Hindlimb muscle (tissue), 1 donor: ENCODE measurements around the gene NEBL. TPM values are rescaled to one million over a fixed set of nuclear protein-coding genes. Genes with fewer than 3 reads are reported as not detected.

Experiments
- DNase-seq: peaks from one replicate; pipeline ENCODE4 v3.0.0-alpha.2; 2013
- polyA plus RNA-seq: library from polyadenylated mRNA; unstranded; fragments of 120-200 nt; gene quantifications from one replicate; pipeline ENCODE4 v1.2.1, GENCODE V29; 2013; ENCODE audit not compliant: insufficient read length

The NEBL gene
- polyA plus RNA-seq, 1 donor: 0.92 TPM

- DNase-seq: no peak
These were observed 118.9 kb downstream of the NEBL start for GRCh38 chr10:20778008-20778757.

- DNase-seq: no peak
These were observed 120.6 kb downstream of the NEBL start for GRCh38 chr10:20776384-20777118.

GRCh38 chr10:20771051-20771450 lies 126.1 kb downstream of the NEBL start:
- no peak for DNase-seq

GRCh38 chr10:20769481-20769880 lies 127.6 kb downstream of the NEBL start:
- DNase-seq: no peak

- DNase-seq: peak; percentile 47
These were observed 128.3 kb downstream of the NEBL start for GRCh38 chr10:20768843-20769242.

- DNase-seq: peak; percentile 40
These were observed 130.1 kb downstream of the NEBL start for GRCh38 chr10:20767028-20767427.

GRCh38 chr10:20765066-20765465 lies 132.0 kb downstream of the NEBL start:
- DNase-seq: no peak

GRCh38 chr10:20760460-20760859 lies 136.7 kb downstream of the NEBL start:
- DNase-seq: no peak

- DNase-seq: no peak
These were observed 148.6 kb downstream of the NEBL start for GRCh38 chr10:20748551-20748950.

GRCh38 chr10:20747782-20748181 lies 149.3 kb downstream of the NEBL start:
- no peak for DNase-seq

GRCh38 chr10:20746856-20747255 lies 150.3 kb downstream of the NEBL start:
- DNase-seq: no peak

GRCh38 chr10:20745556-20746375 lies 151.3 kb downstream of the NEBL start:
- no peak for DNase-seq

GRCh38 chr10:20744821-20745220 lies 152.3 kb downstream of the NEBL start:
- no peak for DNase-seq

- DNase-seq: no peak
These were observed 153.2 kb downstream of the NEBL start for GRCh38 chr10:20743942-20744341.

- no peak for DNase-seq
These were observed 154.2 kb downstream of the NEBL start for GRCh38 chr10:20742737-20743541.

- no peak for DNase-seq
These were observed 157.0 kb downstream of the NEBL start for GRCh38 chr10:20740120-20740519.

- no peak for DNase-seq
These were observed 160.0 kb downstream of the NEBL start for GRCh38 chr10:20737107-20737506.
